GM19035 (cell line): ENCODE data around the gene PDHB.
"Not testable (repeated sequence)": the region's sequence is repeated elsewhere in the genome, so short reads cannot be mapped to it uniquely, and the experiment has no call there.

Source experiments
- ATAC-seq: cut with Tn5 transposase; IDR thresholded peaks from one replicate; pipeline ENCODE4 v1.9.1; 2021; ENCODE audit not compliant: unreplicated experiment

PDHB gene

GRCh38 chr3:58440996-58441355 is 7.3 kb upstream of the PDHB start:
- ATAC-seq: not testable (repeated sequence)

DNA sequence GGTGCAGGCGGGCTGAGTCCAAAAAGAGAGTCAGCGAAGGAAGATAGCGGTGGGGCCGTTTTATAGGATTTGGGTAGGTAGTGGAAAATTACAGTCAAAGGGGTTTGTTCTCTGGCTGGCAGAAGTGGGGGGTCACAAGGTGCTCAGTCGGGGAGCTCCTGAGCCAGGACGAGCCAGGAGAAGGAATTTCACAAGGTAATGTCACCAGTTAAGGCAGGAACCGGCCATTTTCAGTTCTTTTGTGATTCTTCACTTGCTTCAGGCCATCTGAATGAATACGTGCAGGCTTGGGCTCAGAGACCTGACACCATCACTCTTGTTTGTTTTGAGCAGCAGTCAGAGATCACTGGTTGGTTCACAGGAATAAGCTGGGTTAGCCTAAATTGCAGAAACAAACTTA is 3.6 kb upstream of the PDHB start:
- ATAC-seq: not testable (repeated sequence)

- ATAC-seq: no peak
Measured at GRCh38 chr3:58434990-58435389, 1.4 kb upstream of the PDHB start.

DNA sequence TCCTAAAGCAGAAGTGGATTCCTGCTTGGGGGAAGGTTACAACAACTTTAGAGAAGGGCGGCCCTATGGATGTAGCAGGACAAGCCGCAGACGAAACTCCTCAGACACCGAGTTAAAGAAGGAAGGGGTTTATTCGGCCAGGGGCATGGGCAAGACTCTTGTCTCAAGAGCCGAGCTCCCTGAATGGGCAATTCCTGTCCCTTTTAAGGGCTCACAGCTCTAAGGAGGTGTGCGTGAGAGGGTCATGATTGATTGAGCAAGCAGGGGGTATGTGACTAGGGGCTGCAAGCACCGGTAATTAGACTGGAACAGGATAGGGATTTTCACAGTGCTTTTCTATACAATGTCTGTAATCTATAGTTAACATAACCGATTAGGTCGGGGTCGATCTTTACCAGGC is 879 bp upstream of the PDHB start:
- no peak for ATAC-seq

DNA sequence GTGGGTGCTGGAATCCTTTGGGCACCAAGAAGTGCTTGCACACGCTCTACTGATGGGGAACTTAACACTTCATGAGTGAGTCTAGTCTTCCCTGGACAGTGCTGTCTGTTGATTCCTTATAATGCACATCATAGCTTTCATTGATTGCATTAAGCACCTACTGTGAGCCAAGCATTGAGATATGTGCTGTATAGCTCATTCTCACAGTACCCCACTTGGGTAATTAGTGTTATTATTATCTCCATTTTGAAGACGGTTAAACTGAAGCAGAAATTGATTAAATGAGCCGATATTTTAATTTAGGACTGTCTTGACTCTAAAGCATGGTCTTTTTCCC is 504 bp upstream of the PDHB start:
- ATAC-seq: no peak

DNA sequence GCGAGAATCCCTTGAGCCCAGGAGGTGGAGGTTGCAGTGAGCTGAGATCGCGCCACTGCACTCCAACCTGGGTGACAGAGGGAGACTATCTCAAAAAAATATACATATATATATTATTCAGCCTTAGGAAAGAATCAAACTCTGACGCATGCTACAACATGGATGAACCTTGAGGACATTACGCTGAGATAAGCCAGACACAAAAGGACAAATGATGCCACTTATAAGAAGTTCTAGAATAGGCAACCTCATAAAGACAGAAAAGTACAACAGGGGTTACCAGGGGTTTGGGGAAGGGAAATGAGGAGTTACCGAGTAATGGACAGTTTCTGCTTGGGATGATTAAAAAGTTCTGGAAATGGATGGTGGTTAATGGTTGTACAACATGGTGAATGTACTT is 727 bp downstream of the PDHB start:
- no peak for ATAC-seq

GRCh38 chr3:58429657-58430056 is 4.0 kb downstream of the PDHB start:
- ATAC-seq: peak; percentile 23

GRCh38 chr3:58427661-58428361 is 5.8 kb downstream of the PDHB start:
- no peak for ATAC-seq

GRCh38 chr3:58425782-58426181 is 7.8 kb downstream of the PDHB start:
- ATAC-seq: no peak

GRCh38 chr3:58424613-58425012 is 9.0 kb downstream of the PDHB start:
- ATAC-seq: no peak

GRCh38 chr3:58422756-58423325 is 10.8 kb downstream of the PDHB start:
- no peak for ATAC-seq

- peak; percentile 44 for ATAC-seq
Measured at GRCh38 chr3:58421004-58421403, 12.6 kb downstream of the PDHB start.

GRCh38 chr3:58419780-58420507 is 13.7 kb downstream of the PDHB start:
- ATAC-seq: peak; percentile 68

GRCh38 chr3:58418227-58418626 is 15.4 kb downstream of the PDHB start:
- no peak for ATAC-seq

- no peak for ATAC-seq
Measured at GRCh38 chr3:58417075-58417474, 16.6 kb downstream of the PDHB start.

DNA sequence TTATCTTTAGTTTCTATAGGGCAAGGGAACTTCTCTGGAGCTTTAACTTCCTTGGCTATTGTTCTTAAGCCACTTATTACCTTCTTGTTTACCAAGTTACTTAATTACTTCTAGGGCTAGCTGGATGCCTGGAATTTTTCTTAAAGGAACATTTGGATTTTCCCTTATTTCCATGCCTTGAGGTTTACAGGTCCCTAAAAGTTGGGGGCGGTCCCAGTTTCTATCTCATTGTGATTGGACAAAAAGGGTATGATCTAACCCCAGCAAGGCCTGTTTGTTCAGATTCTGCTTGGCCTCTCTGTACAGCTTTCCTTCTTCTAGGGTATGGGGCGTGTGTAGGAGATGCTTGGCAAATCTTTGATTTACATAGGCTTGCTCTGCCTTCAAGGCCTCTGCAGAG is 17.4 kb downstream of the PDHB start:
- no peak for ATAC-seq

DNA sequence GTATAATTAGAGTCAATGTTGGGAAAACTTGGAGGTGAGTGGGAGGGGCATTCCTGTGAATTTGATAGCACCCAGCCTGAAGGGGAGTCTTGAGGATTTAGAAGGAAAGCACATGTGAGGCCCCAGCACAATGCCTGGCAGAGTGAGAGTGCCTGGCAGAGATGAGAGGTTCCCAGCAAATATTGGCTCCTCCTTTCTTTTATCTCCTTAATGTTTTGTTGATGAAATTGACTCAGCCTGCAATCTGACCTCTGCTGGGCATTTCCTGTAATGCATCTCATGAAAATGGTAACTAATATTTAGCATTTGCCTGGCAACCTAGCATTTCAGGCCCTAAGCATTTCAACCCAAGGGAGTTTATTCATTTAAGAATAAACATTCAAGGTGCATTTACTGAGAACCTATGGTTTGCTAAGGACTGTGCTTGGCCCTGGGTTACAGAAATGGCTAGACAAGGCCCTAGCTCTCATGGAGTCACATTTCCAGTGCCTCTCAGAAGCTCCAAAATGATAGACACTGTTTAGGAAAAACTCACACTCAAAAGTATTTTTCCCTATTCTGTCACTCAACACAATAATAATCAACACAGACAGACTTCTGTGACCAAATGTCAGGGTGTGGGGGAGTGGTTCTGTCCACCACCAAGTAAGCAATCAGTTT is 19.0 kb downstream of the PDHB start:
- ATAC-seq: no peak

DNA sequence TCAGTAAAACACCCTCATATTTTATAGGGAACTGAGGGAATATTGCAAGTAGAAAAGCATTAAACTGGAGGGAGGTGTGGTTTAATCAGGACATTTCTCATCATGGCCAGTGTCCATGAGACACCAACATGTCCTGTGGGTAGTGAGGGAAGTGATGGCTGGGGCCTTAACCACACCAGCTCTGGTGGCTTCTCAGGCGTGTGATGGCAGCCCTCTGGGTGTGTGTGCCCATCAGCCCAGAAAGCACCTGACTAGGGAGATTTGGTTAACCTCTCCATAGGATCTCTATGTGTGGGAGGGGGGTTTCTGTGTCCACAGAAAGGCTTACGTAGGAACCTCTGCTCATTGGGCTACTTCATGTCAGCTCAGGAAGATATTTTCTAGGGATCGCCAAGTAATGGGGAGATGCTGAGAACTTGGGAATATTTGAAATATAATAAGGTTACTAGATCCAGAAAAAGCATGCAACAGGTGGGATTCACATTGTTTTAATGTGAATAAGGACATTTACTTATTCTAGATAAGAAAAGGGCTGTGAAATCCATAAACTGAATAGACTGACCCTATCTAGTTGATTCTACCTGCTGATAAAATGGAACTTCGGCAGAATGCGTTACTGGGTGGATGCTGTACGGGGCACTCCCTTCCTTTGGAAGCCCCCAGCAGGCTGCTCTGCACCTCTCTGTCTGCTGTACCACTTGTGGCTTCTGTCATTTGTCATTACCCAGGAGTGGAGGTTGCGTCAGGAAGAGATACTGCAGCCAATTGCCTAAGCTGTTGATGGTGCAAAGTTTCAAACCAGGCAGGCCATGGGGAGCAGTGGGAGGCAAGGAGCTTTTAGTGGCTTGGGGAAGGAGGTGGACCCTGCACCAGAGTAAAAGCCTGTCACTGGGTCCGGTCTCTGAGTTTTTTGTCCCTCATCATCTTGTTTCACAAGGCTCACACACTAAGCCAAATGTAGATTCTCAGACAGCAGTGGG is 21.5 kb downstream of the PDHB start:
- ATAC-seq: no peak

GRCh38 chr3:58411036-58411435 is 22.6 kb downstream of the PDHB start:
- ATAC-seq: no peak

GRCh38 chr3:58409663-58410062 is 24.0 kb downstream of the PDHB start:
- ATAC-seq: no peak

DNA sequence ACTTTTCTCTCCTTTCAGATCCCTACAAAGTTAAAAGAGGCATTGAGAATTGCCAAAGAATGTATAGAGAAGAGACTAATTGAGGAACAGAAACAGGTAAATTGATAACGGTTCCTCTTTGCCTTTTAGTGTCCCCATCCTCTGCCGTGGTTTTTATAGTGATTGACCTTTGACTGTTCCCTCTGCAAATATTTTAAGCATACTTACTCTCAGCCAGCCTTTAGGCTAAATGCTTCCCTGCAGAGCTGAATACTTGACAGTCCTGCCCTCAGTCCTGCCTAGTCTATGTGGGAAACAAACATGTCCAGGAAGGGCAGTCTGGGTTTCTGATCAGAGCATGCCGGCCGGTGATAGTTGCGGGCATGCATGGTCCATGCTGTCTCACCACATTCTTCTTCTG is 24.7 kb downstream of the PDHB start:
- ATAC-seq: no peak
